Measurements from ENCODE around the gene NBDY.
A peak's percentile ranks its signal among the peaks of the same experiment; 100 is the strongest.
"Not testable (repeated sequence)": the region's sequence is repeated elsewhere in the genome, so short reads cannot be mapped to it uniquely, and the experiment has no call there.

The NBDY gene

GRCh38 chrX:56800801-56801200 is 71.8 kb downstream of the NBDY start:
- peak; percentile 28 for DNase-seq (ENCODE audit: low read depth)

GRCh38 chrX:56802428-56802827 is 73.4 kb downstream of the NBDY start:
- no peak for DNase-seq (ENCODE audit: low read depth)

- DNase-seq (ENCODE audit: low read depth): peak; percentile 62
Observed at GRCh38 chrX:56802921-56803849, 74.1 kb downstream of the NBDY start.

GRCh38 chrX:56803850-56804681 is 75.0 kb downstream of the NBDY start:
- no peak for DNase-seq (ENCODE audit: low read depth)

GRCh38 chrX:56804867-56805266 is 75.8 kb downstream of the NBDY start:
- DNase-seq (ENCODE audit: low read depth): no peak

- DNase-seq (ENCODE audit: low read depth): no peak
Observed at GRCh38 chrX:56805399-56805798, 76.4 kb downstream of the NBDY start.

- not testable (repeated sequence) for DNase-seq (ENCODE audit: low read depth)
Observed at GRCh38 chrX:56806176-56806575, 77.1 kb downstream of the NBDY start.

- no peak for DNase-seq (ENCODE audit: low read depth)
Observed at GRCh38 chrX:56811599-56811998, 82.6 kb downstream of the NBDY start.

GRCh38 chrX:56812515-56813105 is 83.6 kb downstream of the NBDY start:
- DNase-seq (ENCODE audit: low read depth): no peak

GRCh38 chrX:56813318-56813837 is 84.3 kb downstream of the NBDY start:
- DNase-seq (ENCODE audit: low read depth): peak; percentile 24

GRCh38 chrX:56817179-56817578 is 88.1 kb downstream of the NBDY start:
- DNase-seq (ENCODE audit: low read depth): no peak

- no peak for DNase-seq (ENCODE audit: low read depth)
Observed at GRCh38 chrX:56826020-56826419, 97.0 kb downstream of the NBDY start.

- no peak for DNase-seq (ENCODE audit: low read depth)
Observed at GRCh38 chrX:56833626-56834025, 104.6 kb downstream of the NBDY start.

- DNase-seq (ENCODE audit: low read depth): no peak
Observed at GRCh38 chrX:56853436-56853835, 124.4 kb downstream of the NBDY start.

- DNase-seq (ENCODE audit: low read depth): no peak
Observed at GRCh38 chrX:56857042-56857441, 128.0 kb downstream of the NBDY start.

GRCh38 chrX:56860888-56861287 is 131.8 kb downstream of the NBDY start:
- DNase-seq (ENCODE audit: low read depth): no peak

Data from activated gamma-delta T cell treated with anti-CD3 and anti-CD28 coated beads, Interleukin-2, amount 50 U/mL, for 16 hours (primary cell).